Heart left ventricle (tissue), 13 donors: ENCODE measurements around the gene SLC35A2.

ENCODE experiments used
- POLR2A ChIP-seq, 2 donors: fragments of 450-650 bp; IDR thresholded peaks; one replicate each; pipeline ENCODE4 v1.6.1; 2017; ENCODE audit warnings: antibody characterized with exemption in 2 of 2, mild to moderate bottlenecking in 2 of 2, moderate library complexity in 2 of 2
- TF ChIP-seq, protein P1 (sequence below), 12 donors: fragments of 200-600 bp; sonication (generic) in 4 of 12; IDR thresholded peaks; one replicate each; pipeline versions ENCODE4 v1.5.0 to v1.8.0; 2018 to 2022; ENCODE audit warnings: antibody characterized with exemption in 12 of 12, mild to moderate bottlenecking in 5 of 12
- donor health status: ischemic (EF 13 %, LVEDD 7.1; RV severe dilation, severe dysfunction).
- donor health status: DM: no; HTN: yes; CAD: no.
- donor health status: DM: no; HTN: no; CAD: no.
- donor health status: ischemic (EF 25% LVEDD 6.9; RV normal size, moderate dysfunction).
- donor health status: ischemic (EF 25% LVEDD 5.7; RV mildly dilated, moderate dysfunction).
- donor health status: ischemic (EF 35%, LVEDD 5.7; RV mildly dilated, moderate dysfunction).
- donor health status: nonischemic (EF 11% LVEDD 7.7; RV severe dilation, severe dysfunction).
- donor health status: DM: yes; HTN: yes; CAD: no.
- donor health status: PGD.
- donor health status: ischemic (EF 29% LVEDD 5.4; RV normal size, mild dysfunction).
- donor health status: nonischemic (EF 23%, LVEDD 6.1; RV moderate dilation, normal function).

DNA sequence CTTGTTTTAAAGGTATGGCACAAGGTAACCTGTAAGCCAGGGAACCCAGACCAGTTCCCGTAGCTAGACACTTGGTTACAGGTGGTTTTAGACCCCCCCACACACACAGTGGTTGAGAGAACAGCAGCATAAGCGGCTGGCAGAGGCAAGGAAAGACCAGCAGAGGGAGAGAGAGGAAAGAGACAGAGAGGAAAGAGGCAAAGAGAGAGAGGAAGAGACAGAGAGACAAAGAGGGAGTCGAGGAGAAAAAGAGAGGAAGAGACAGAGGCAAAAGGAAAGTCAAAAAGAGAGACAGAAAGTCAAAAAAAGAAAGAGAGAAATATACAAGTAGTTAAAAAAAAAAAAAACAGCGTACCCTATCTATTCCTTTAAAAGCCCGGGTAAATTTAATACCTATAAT lies 56.5 kb downstream of the SLC35A2 start:
- TF ChIP-seq, protein P1, sequence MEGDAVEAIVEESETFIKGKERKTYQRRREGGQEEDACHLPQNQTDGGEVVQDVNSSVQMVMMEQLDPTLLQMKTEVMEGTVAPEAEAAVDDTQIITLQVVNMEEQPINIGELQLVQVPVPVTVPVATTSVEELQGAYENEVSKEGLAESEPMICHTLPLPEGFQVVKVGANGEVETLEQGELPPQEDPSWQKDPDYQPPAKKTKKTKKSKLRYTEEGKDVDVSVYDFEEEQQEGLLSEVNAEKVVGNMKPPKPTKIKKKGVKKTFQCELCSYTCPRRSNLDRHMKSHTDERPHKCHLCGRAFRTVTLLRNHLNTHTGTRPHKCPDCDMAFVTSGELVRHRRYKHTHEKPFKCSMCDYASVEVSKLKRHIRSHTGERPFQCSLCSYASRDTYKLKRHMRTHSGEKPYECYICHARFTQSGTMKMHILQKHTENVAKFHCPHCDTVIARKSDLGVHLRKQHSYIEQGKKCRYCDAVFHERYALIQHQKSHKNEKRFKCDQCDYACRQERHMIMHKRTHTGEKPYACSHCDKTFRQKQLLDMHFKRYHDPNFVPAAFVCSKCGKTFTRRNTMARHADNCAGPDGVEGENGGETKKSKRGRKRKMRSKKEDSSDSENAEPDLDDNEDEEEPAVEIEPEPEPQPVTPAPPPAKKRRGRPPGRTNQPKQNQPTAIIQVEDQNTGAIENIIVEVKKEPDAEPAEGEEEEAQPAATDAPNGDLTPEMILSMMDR (IDR thresholded peaks at IDR 0.05): peak in 1 of 12 donors; percentile 3
- no peak for TF ChIP-seq POLR2A (IDR thresholded peaks at IDR 0.05)
